Naive B cell (primary cell): ENCODE results near the gene FEM1A. TPM values are rescaled to one million over a fixed set of nuclear protein-coding genes. Genes with fewer than 3 reads are reported as not detected.
"Not testable (repeated sequence)": the region's sequence is repeated elsewhere in the genome, so short reads cannot be mapped to it uniquely, and the experiment has no call there.

Source experiments
- ATAC-seq, 2 donors: fragments of 150-1000 bp; cut with Tn5 transposase; 2 replicates each; pipeline ENCODE4 v1.10.0; 2021; ENCODE audit warnings: low read depth in 2 of 2, mild to moderate bottlenecking in 2 of 2, moderate library complexity in 2 of 2
- DNase-seq: peaks from one replicate; pipeline ENCODE4 v3.0.0; 2022
- H3K27ac Mint-ChIP-seq, 6 donors: one replicate each; pipeline ENCODE4 v1.8.0; 2020 to 2022; ENCODE audit warnings: mild to moderate bottlenecking in 6 of 6, mixed read lengths in 6 of 6, moderate library complexity in 5 of 6, inconsistent platforms in 2 of 6
- H3K27me3 Mint-ChIP-seq, 3 donors: one replicate each; pipeline ENCODE4 v1.8.0; 2021 to 2022; ENCODE audit warnings: mixed read lengths in 3 of 3, mild to moderate bottlenecking in 1 of 3
- H3K36me3 Mint-ChIP-seq, 2 donors: one replicate each; pipeline ENCODE4 v1.8.0; 2020 to 2022; ENCODE audit warnings: mixed read lengths in 2 of 2, inconsistent platforms in 1 of 2, mild to moderate bottlenecking in 1 of 2
- H3K4me1 Mint-ChIP-seq, 3 donors: one replicate each; pipeline ENCODE4 v1.8.0; 2020 to 2022; ENCODE audit warnings: mixed read lengths in 3 of 3, inconsistent platforms in 1 of 3, mild to moderate bottlenecking in 1 of 3, moderate library complexity in 1 of 3
- H3K4me3 Mint-ChIP-seq, 8 donors: one replicate each; pipeline ENCODE4 v1.8.0; 2020 to 2022; ENCODE audit warnings: mild to moderate bottlenecking in 8 of 8, mixed read lengths in 8 of 8, moderate library complexity in 8 of 8, inconsistent platforms in 2 of 8
- H3K9me3 Mint-ChIP-seq, 7 donors: one replicate each; pipeline ENCODE4 v1.8.0; 2020 to 2022; ENCODE audit warnings: mixed read lengths in 7 of 7, mild to moderate bottlenecking in 5 of 7, inconsistent platforms in 2 of 7, moderate library complexity in 1 of 7
- polyA plus RNA-seq, 6 donors: library from polyadenylated mRNA; unstranded; fragments of 300-500 nt; fragmentation: Illumina TruSeq; gene quantifications; one replicate each; pipeline ENCODE4 v1.2.3, GENCODE V29; 2021; ENCODE audit warnings: low read depth in 6 of 6

Gene FEM1A
- polyA plus RNA-seq, 6 donors from 2014 or later: 0.84 to 5.0 (median 3.2) TPM

DNA sequence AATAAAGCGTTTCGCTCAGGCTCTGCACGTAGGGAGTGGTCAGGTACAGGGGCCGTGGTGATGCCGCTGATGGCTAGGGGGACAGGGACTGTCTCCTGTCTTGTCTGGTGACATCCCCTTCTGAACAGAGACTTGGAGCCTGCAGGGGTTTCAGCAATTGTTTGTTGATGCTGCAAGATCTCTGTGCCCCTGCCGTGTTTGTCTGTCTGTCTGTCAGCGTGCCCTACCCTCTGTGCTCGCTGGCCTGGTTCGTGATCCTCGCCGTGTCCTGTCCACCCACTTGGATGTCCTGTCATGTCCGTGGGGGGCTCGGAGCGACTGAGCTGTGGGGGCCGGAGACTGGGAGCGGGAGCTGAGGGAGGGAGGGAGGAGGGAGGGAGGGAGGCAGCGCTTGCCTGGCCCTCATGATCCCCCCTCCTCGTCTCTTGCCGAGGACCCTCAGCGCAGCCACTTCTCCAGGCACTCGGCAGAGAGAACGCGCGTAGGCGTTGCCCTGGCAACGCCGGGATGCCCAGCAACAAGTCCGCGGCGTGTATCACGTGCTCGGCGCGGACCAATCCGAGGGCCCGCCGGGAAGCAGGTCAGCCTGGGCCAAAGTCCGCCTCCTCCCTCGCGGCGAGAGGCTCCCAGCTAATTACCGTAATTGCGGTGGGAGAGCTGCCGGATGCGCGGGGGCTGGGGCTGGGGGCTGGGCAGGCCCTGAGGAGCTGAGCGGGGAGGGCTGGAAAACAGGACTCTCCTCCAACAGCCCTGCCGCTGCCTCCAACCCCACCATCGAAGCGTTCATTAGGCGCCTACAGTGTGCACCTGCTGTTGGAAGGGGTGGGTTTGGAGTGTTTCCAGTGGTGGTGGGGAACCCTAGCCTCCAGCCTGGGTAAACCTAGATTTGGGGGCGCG is 31.9 kb upstream of the FEM1A start:
- Mint-ChIP-seq H3K4me1 (peaks cover 0 to 16% (median 3%) of the 10 kb centered on the region in 3 donors), H3K36me3 (peaks cover 0 to 8% of the 10 kb centered on the region in 2 donors), H3K27ac (peak overlapping the region in 2 of 6 donors; percentile 71 to 84), H3K9me3 (peaks cover 0 to 4% (median 0%) of the 10 kb centered on the region in 7 donors), H3K27me3 (peaks cover 33 to 67% (median 38%) of the 10 kb centered on the region in 3 donors), H3K4me3 (peak overlapping the region in 7 of 8 donors; percentile 22 to 64 (median 48))
- DNase-seq (peak; percentile 70), ATAC-seq (peak; percentile 94)

DNA sequence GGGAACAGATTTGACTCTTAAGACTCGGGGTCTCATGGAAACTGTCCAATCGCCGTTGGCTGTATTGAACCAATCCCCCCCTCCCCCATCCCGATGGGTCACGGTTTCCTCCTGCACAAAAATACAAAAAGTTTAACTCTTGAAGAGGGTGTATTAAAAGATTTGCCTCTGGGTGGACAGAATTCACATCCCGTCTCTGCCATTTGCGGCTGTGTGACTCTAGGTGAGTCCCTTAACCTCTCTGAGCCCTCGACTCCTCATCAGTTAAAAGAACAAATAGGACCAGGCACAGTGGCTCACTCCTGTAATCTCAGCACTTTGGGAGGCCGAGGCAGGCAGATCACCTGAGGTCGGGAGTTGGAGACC is 31.3 kb upstream of the FEM1A start:
- ATAC-seq (no peak), DNase-seq (no peak)
- peaks cover 0 to 4% (median 0%) of the 10 kb centered on the region in 7 donors for H3K9me3 Mint-ChIP-seq
- H3K27ac Mint-ChIP-seq: peak overlapping the region in 1 of 6 donors; percentile 15
- H3K4me3 Mint-ChIP-seq: peak overlapping the region in 7 of 8 donors; percentile 39 to 82 (median 65)
- peaks cover 0 to 8% of the 10 kb centered on the region in 2 donors for H3K36me3 Mint-ChIP-seq
- H3K4me1 Mint-ChIP-seq: peaks cover 0 to 16% (median 3%) of the 10 kb centered on the region in 3 donors
- peaks cover 35 to 73% (median 41%) of the 10 kb centered on the region in 3 donors for H3K27me3 Mint-ChIP-seq

DNA sequence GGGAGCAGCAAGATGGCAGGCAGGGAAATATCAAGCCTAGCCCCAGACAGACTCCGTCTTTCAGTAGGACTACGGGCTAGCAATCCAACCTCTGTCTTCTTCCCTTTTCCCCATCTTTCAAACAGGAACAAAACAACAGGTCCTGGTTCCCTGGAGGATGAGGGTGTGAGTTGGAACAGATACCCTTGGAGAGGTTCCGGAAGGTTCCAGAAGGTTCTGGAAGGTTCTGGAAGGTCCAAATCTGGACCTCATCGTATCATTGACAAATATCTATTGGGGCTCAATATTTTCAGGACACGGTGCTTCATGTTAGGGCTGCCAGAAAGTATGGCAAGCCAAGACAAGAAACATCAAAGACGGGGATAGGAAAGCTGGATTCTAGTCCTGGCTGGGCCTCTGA is 28.5 kb upstream of the FEM1A start:
- Mint-ChIP-seq H3K4me3 (no peak overlapping the region), H3K27ac (no peak overlapping the region)

DNA sequence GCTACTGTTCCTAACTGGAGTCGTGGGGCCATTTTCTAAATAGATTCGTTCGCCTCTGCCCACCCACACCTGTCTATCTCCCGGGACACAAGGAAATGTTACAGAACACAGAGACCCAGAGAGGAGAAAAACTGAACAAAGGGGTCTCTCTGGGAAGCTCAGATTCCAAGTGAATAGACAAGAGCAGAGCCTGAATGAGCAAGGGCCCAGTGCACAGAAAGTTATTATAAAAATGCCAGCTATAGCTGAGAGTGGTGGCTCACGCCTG is 27.2 kb upstream of the FEM1A start:
- DNase-seq (no peak), ATAC-seq (no peak)
- no peak overlapping the region for H3K4me3 Mint-ChIP-seq
- peaks cover 0 to 4% (median 0%) of the 10 kb centered on the region in 7 donors for H3K9me3 Mint-ChIP-seq
- peaks cover 0 to 13% (median 3%) of the 10 kb centered on the region in 3 donors for H3K4me1 Mint-ChIP-seq
- peaks cover 25 to 79% (median 54%) of the 10 kb centered on the region in 3 donors for H3K27me3 Mint-ChIP-seq
- H3K27ac Mint-ChIP-seq: no peak overlapping the region
- peaks cover 0 to 8% of the 10 kb centered on the region in 2 donors for H3K36me3 Mint-ChIP-seq

More for the DNA sequence above, 28.5 kb upstream of the FEM1A start:
- H3K4me1 Mint-ChIP-seq: peaks cover 0 to 16% (median 3%) of the 10 kb centered on the region in 3 donors
- ATAC-seq (no peak), DNase-seq (no peak)
- peaks cover 0 to 8% of the 10 kb centered on the region in 2 donors for H3K36me3 Mint-ChIP-seq
- peaks cover 30 to 82% (median 50%) of the 10 kb centered on the region in 3 donors for H3K27me3 Mint-ChIP-seq
- peaks cover 0 to 3% (median 0%) of the 10 kb centered on the region in 7 donors for H3K9me3 Mint-ChIP-seq

DNA sequence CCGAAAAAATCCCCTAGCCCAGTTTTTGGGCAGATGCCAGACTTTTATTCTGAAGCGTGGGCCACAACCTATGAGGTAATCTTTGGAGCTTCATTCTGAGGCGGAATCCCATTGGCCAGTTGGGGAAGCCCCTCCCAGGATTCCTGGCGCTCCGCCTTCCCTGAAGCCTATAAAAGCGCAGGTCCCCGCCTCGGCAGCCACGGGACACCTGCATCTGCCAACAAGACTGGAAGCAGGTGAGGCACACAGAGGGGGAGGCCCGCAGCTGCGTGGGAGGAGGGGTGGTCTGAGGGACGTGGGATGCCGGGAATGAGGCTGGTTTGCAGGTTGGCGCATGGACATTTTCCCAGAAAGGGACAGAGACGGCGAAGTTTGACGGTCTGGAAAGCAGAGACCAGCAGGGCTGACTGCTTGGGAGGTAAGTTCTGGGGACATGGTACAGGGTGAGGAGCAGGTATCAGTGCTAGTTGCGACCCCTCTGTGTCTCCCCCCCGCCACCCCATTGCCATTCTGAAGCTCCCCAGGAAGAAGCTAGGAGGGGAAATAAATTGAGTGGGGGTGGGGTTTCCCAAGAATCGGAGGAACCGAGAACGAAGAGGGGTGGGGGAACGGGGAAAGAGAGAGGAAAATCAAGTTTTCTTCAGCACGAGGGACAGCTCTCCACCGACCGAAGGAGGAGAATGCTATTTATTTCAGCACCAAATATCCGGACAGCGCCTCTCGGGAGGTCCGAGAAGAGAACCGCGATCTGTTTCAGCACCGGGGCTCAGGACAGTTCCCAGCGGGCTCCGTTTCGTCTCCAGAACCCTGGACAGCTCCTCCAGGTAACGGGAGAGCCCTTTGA is 22.4 kb upstream of the FEM1A start:
- H3K9me3 Mint-ChIP-seq: peaks cover 0 to 7% (median 0%) of the 10 kb centered on the region in 7 donors
- peak; percentile 72 to 73 for ATAC-seq
- DNase-seq: peak; percentile 68
- H3K27me3 Mint-ChIP-seq: peaks cover 23 to 65% (median 45%) of the 10 kb centered on the region in 3 donors
- H3K4me1 Mint-ChIP-seq: peaks cover 0 to 11% (median 10%) of the 10 kb centered on the region in 3 donors
- H3K27ac Mint-ChIP-seq: peak overlapping the region in 1 of 6 donors; percentile 57
- no peaks in the 10 kb centered on the region for H3K36me3 Mint-ChIP-seq
- no peak overlapping the region for H3K4me3 Mint-ChIP-seq

DNA sequence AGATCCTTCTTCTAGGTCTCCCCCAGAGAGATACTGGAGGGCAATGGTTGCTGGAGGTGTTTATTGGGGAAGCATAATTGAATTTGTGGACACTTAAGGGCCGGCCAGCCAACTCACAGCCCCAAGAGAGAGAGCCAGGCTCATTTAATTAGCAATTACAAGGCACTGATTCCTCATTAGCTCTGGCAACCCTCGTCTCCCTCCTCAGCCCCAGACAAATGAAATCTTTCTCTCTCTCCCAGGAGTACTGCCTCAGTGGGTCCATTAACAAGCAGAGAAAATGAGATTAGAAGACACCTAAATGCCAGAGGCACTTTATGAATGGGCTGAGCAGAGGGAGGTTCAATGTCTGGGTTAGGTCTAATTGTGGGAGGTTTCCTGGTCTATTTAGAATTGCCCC is 19.0 kb upstream of the FEM1A start:
- peaks cover 19 to 46% (median 28%) of the 10 kb centered on the region in 3 donors for H3K27me3 Mint-ChIP-seq
- H3K4me1 Mint-ChIP-seq: peaks cover 0 to 13% (median 10%) of the 10 kb centered on the region in 3 donors
- ATAC-seq (no peak), DNase-seq (no peak)
- peak overlapping the region in 1 of 6 donors; percentile 71 for H3K27ac Mint-ChIP-seq
- H3K4me3 Mint-ChIP-seq: no peak overlapping the region
- no peaks in the 10 kb centered on the region for H3K36me3 Mint-ChIP-seq
- H3K9me3 Mint-ChIP-seq: peaks cover 0 to 7% (median 2%) of the 10 kb centered on the region in 7 donors

DNA sequence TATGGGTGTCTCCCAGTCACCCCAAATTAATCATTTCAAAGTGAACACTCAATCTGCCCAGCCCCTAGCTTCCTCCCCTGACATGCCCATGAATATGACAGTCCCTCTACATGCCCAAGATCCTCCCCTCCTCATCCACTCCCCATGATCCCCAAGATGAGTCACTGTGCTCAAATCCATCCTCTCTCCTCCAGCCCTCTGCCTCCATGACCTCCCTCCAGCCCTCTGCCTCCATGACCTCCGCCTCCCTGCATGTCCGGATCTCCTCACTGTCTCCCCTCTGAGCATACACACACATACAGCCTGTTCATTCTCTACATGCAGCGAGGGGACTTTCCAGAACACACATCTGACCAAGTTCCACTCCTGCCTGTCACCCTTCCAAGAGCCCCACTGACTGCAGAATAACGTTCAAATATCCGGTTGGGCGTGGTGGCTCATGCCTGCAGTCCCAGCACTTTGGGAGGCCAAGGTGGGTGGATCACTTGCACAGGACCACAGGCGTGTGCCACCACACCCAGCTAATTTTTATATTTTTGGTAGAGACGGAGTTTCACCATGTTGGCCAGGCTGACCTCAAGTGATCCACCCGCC is 18.4 kb upstream of the FEM1A start:
- H3K4me3 Mint-ChIP-seq: no peak overlapping the region
- H3K27me3 Mint-ChIP-seq: peaks cover 25 to 40% (median 27%) of the 10 kb centered on the region in 3 donors
- H3K9me3 Mint-ChIP-seq: peaks cover 0 to 7% (median 2%) of the 10 kb centered on the region in 7 donors
- no peak for DNase-seq
- no peaks in the 10 kb centered on the region for H3K36me3 Mint-ChIP-seq
- H3K27ac Mint-ChIP-seq: peak overlapping the region in 1 of 6 donors; percentile 71
- ATAC-seq: no peak
- H3K4me1 Mint-ChIP-seq: peaks cover 0 to 13% (median 10%) of the 10 kb centered on the region in 3 donors

DNA sequence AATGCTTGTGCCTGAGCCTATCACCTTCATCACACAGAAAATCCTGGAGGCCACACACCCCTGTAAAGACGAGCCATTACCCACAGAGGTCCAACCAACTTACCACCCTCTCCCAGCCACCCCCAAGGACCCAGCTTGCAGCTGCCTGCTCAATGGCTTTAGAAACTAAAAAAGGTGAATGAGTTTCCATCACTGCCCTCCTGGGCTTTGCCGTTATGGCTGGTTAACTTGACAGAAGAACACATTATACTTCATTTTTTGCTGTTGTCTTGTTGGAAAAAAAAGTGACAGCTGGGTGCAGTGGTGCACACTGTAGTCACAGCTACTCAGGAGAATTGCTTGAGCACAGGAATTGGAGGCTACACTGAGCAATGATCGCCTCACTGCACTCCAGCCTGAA is 17.4 kb upstream of the FEM1A start:
- Mint-ChIP-seq H3K27ac (peak overlapping the region in 1 of 6 donors; percentile 20), H3K27me3 (peaks cover 27 to 38% (median 28%) of the 10 kb centered on the region in 3 donors), H3K9me3 (peaks cover 0 to 7% (median 2%) of the 10 kb centered on the region in 7 donors), H3K36me3 (no peaks in the 10 kb centered on the region), H3K4me1 (peaks cover 0 to 12% (median 10%) of the 10 kb centered on the region in 3 donors), H3K4me3 (no peak overlapping the region)
- DNase-seq (no peak), ATAC-seq (peak in 1 of 2 donors; percentile 20)

DNA sequence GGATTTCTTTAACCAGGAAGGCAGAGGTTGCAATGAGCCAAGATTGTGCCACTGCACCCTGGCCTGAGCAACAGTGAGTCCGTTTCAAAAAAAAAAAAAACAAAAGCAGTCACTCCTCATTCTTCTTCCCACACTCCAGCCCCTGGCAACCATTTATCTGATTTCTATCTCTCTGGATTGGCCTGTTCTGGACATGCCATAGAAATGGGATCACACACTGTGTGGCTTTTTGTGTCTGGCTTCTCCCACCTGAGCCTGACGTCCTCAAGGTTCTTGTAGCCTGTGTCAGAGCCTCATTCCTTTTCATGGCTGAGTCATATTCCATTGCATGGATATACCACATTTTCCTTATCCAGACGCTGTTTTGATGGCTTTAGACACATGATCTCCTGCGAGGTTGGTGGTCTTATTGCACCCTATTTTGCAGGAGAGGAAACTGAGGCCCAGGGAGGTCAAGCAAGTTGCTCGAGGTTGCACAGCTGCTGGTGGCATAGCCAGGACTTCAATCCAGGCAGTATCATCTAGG is 15.8 kb upstream of the FEM1A start:
- DNase-seq: no peak

DNA sequence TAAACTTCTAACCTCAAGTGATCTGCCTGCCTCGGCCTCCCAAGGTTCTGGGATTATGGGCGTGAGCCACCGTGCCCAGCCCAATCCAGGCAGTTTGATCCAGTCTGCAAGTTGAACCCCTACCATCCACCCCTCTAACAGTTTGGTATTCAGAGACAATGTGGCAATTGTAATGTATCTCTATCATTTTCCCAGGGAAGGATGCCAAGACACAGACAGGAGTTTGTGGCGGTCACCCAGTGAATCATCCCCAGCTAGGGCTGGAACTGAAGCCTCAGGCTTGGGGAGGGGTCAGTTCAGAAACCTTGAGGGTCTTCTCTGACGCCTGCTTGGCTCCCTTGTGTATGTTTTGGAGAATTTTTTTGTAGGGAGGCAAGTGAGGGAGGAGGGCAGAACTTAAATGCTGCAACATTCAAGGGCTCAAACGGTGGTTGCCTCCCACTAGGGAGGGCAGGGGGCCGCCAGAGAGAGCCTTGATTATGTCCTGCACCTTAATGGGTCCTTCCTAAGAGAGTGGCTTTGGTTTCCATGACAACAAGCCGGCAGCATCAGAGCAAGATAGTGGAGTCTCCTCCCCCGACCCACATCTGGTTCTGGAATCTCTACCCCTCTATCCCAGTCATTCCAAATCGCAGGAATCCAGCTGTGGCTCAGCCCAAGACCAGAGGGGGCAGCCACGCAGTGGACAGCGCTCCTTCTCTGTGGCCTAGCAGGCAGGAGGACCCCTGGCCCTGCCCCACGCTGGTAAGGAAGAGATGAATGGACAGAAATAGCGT is 14.9 kb upstream of the FEM1A start:
- DNase-seq: no peak
- H3K27me3 Mint-ChIP-seq: peaks cover 28 to 33% (median 28%) of the 10 kb centered on the region in 3 donors

More for the DNA sequence above, 15.8 kb upstream of the FEM1A start:
- peaks cover 27 to 33% (median 28%) of the 10 kb centered on the region in 3 donors for H3K27me3 Mint-ChIP-seq
- peaks cover 0 to 6% (median 6%) of the 10 kb centered on the region in 3 donors for H3K4me1 Mint-ChIP-seq
- no peak overlapping the region for H3K4me3 Mint-ChIP-seq
- H3K27ac Mint-ChIP-seq: no peak overlapping the region
- peaks cover 0 to 5% (median 2%) of the 10 kb centered on the region in 7 donors for H3K9me3 Mint-ChIP-seq
- no peaks in the 10 kb centered on the region for H3K36me3 Mint-ChIP-seq
- no peak for ATAC-seq

DNA sequence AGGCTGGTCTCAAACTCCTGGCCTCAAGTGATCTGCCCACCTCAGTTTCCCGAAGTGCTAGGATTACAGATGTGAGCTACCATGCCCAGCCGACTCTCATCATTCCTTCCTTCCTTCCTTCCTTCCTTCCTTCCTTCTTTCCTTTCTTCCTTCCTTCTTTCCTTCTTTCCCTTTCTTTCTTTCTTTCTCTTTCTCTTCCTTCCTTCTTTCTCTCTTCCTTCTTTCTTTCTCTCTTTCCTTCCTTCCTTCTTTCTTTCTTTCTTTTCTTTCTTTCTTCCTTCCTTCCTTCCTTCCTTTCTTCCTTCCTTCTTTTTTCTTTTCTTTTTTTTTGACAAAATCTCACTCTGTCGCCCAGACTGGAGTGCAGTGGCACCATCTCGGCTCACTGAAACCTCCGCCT is 13.4 kb upstream of the FEM1A start:
- not testable (repeated sequence) for H3K27ac Mint-ChIP-seq, ATAC-seq, H3K4me1 Mint-ChIP-seq, H3K4me3 Mint-ChIP-seq, DNase-seq, H3K36me3 Mint-ChIP-seq
- Mint-ChIP-seq H3K9me3 (peaks cover 0 to 10% (median 3%) of the 10 kb centered on the region in 7 donors), H3K27me3 (peaks cover 13 to 23% (median 18%) of the 10 kb centered on the region in 3 donors)

More for the DNA sequence above, 14.9 kb upstream of the FEM1A start:
- Mint-ChIP-seq H3K9me3 (peaks cover 0 to 9% (median 3%) of the 10 kb centered on the region in 7 donors), H3K4me3 (no peak overlapping the region), H3K27ac (no peak overlapping the region), H3K4me1 (peaks cover 0 to 8% (median 6%) of the 10 kb centered on the region in 3 donors), H3K36me3 (no peaks in the 10 kb centered on the region)
- no peak for ATAC-seq

DNA sequence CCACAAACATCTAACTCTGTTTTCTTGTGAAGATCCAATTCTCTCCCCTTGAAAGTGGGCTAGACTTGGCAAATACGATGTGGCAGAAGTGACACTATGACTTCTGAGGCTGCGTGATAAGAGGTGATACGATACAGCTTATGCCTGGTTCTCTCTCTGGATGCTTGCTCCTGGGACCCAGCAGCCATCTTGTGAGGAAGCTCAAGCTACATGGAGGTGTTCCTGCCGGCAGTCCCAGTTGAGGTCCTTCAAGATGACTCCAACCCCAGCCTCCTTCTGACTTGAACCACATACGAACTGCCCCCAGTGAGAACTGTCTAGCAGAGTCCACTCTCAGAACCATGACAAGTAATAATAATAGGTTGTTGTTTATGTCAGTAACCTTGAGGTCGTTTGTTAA is 10.7 kb upstream of the FEM1A start:
- Mint-ChIP-seq H3K36me3 (no peaks in the 10 kb centered on the region), H3K4me1 (peaks cover 0 to 3% (median 0%) of the 10 kb centered on the region in 3 donors), H3K4me3 (no peak overlapping the region), H3K9me3 (peaks cover 0 to 10% (median 0%) of the 10 kb centered on the region in 7 donors), H3K27ac (no peak overlapping the region), H3K27me3 (peaks cover 9 to 23% (median 12%) of the 10 kb centered on the region in 3 donors)
- DNase-seq (no peak), ATAC-seq (no peak)
